GM12875 (cell line): ENCODE measurements around the gene KCNAB3.
A peak's percentile ranks its signal among the peaks of the same experiment; 100 is the strongest.

Source experiments
- H3K4me3 ChIP-seq: one replicate; pipeline ENCODE4 v1.5.1; 2011; ENCODE audit warnings: low read depth, low read length, control low read depth
- CTCF ChIP-seq: IDR thresholded peaks from 2 replicates; pipeline ENCODE4 v1.5.1; 2011; ENCODE audit warnings: low read depth, mild to moderate bottlenecking, control low read depth, inconsistent platforms, low read length, moderate library complexity, borderline replicate concordance; ENCODE audit not compliant: insufficient read depth

KCNAB3 gene

GRCh38 chr17:7915611-7916384, 13.9 kb downstream of the KCNAB3 start, which contains the start of gene RNF227:
Gene RNF227 (minus strand): TSS chr17:7916289. CDS start chr17:7916195, 94 bp downstream.
- peak within 1 kb of the TSS; percentile 58 for H3K4me3 ChIP-seq
- no peak for TF ChIP-seq CTCF

GRCh38 chr17:7915179-7915610, 14.5 kb downstream of the KCNAB3 start:
- H3K4me3 ChIP-seq = peak overlapping the region; percentile 58
- no peak for TF ChIP-seq CTCF

- peak; percentile 71 for TF ChIP-seq CTCF
- no peak overlapping the region for H3K4me3 ChIP-seq
Observed at GRCh38 chr17:7912927-7913524, 16.6 kb downstream of the KCNAB3 start.

GRCh38 chr17:7911116-7911515, 18.5 kb downstream of the KCNAB3 start:
- H3K4me3 ChIP-seq = no peak overlapping the region
- TF ChIP-seq CTCF = no peak

GRCh38 chr17:7910711-7911110, 18.9 kb downstream of the KCNAB3 start:
- no peak for TF ChIP-seq CTCF

GRCh38 chr17:7910281-7910680, 19.4 kb downstream of the KCNAB3 start:
- H3K4me3 ChIP-seq = no peak overlapping the region
- TF ChIP-seq CTCF = no peak

More at GRCh38 chr17:7910711-7911110, 18.9 kb downstream of the KCNAB3 start:
- H3K4me3 ChIP-seq = no peak overlapping the region

GRCh38 chr17:7909089-7909488, 20.6 kb downstream of the KCNAB3 start:
- TF ChIP-seq CTCF = no peak

More at GRCh38 chr17:7909089-7909488, 20.6 kb downstream of the KCNAB3 start:
- H3K4me3 ChIP-seq = no peak overlapping the region
